GM19397 (cell line): ENCODE data around the gene SNAPC4.
"Not testable (repeated sequence)": the region's sequence is repeated elsewhere in the genome, so short reads cannot be mapped to it uniquely, and the experiment has no call there.

Experiments used
- ATAC-seq: cut with Tn5 transposase; IDR thresholded peaks from one replicate; pipeline ENCODE4 v1.9.1; 2021; ENCODE audit warnings: mild to moderate bottlenecking, moderate library complexity; ENCODE audit not compliant: unreplicated experiment

Gene SNAPC4

GRCh38 chr9:136433043-136433715 is 33.2 kb upstream of the SNAPC4 start:
- ATAC-seq: no peak

- no peak for ATAC-seq
Observed at GRCh38 chr9:136432591-136432990, 32.6 kb upstream of the SNAPC4 start.

- no peak for ATAC-seq
Observed at GRCh38 chr9:136431782-136432350, 31.9 kb upstream of the SNAPC4 start.

GRCh38 chr9:136430588-136431234 is 30.7 kb upstream of the SNAPC4 start:
- ATAC-seq: no peak

- ATAC-seq: no peak
Observed at GRCh38 chr9:136429683-136430491, 29.9 kb upstream of the SNAPC4 start.

- no peak for ATAC-seq
Observed at GRCh38 chr9:136429075-136429628, 29.2 kb upstream of the SNAPC4 start.

- no peak for ATAC-seq
Observed at GRCh38 chr9:136426787-136427186, 26.8 kb upstream of the SNAPC4 start.

GRCh38 chr9:136425367-136425766 is 25.4 kb upstream of the SNAPC4 start:
- ATAC-seq: not testable (repeated sequence)

GRCh38 chr9:136424750-136425362 is 24.9 kb upstream of the SNAPC4 start:
- ATAC-seq: no peak

GRCh38 chr9:136423432-136424146 is 23.6 kb upstream of the SNAPC4 start:
- no peak for ATAC-seq

GRCh38 chr9:136422876-136423275 is 22.9 kb upstream of the SNAPC4 start:
- no peak for ATAC-seq

GRCh38 chr9:136421791-136422190 is 21.8 kb upstream of the SNAPC4 start:
- ATAC-seq: no peak

- ATAC-seq: no peak
Observed at GRCh38 chr9:136419092-136419420, 19.1 kb upstream of the SNAPC4 start.

- ATAC-seq: no peak
Observed at GRCh38 chr9:136418182-136419091, 18.5 kb upstream of the SNAPC4 start.

- ATAC-seq: no peak
Observed at GRCh38 chr9:136416914-136417313, 16.9 kb upstream of the SNAPC4 start.

GRCh38 chr9:136416427-136416826 is 16.5 kb upstream of the SNAPC4 start:
- no peak for ATAC-seq

- ATAC-seq: no peak
Observed at GRCh38 chr9:136412962-136413361, 13.0 kb upstream of the SNAPC4 start.

- no peak for ATAC-seq
Observed at GRCh38 chr9:136411378-136411777, 11.4 kb upstream of the SNAPC4 start.
